Mononuclear cell (primary cell): Measurements from ENCODE around the gene ZNF829. TPM values are rescaled to one million over a fixed set of nuclear protein-coding genes. Genes with fewer than 3 reads are reported as not detected.

Experiments
- H3K27me3 ChIP-seq: 2 replicates; pipeline ENCODE4 v1.6.0; 2011; ENCODE audit warnings: low read length, control low read depth; ENCODE audit not compliant: insufficient read depth
- H3K4me1 ChIP-seq: 2 replicates; pipeline ENCODE4 v1.5.1; 2011; ENCODE audit warnings: mild to moderate bottlenecking, low read length, control low read depth; ENCODE audit not compliant: insufficient read depth
- H3K4me3 ChIP-seq: 2 replicates; pipeline ENCODE4 v1.5.1; 2011; ENCODE audit warnings: mild to moderate bottlenecking, low read length, moderate library complexity
- H3K9me3 ChIP-seq: 2 replicates; pipeline ENCODE4 v1.5.1; 2011; ENCODE audit warnings: low read depth, mild to moderate bottlenecking, control low read depth, low read length
- total RNA-seq: library from RNA; depleted of rRNA; stranded (reverse); fragments of >200 nt; gene quantifications from one replicate; pipeline ENCODE4 v1.2.3, GENCODE V29; 2012

Gene ZNF829
- total RNA-seq, 1 donor, result 3.9 TPM

DNA sequence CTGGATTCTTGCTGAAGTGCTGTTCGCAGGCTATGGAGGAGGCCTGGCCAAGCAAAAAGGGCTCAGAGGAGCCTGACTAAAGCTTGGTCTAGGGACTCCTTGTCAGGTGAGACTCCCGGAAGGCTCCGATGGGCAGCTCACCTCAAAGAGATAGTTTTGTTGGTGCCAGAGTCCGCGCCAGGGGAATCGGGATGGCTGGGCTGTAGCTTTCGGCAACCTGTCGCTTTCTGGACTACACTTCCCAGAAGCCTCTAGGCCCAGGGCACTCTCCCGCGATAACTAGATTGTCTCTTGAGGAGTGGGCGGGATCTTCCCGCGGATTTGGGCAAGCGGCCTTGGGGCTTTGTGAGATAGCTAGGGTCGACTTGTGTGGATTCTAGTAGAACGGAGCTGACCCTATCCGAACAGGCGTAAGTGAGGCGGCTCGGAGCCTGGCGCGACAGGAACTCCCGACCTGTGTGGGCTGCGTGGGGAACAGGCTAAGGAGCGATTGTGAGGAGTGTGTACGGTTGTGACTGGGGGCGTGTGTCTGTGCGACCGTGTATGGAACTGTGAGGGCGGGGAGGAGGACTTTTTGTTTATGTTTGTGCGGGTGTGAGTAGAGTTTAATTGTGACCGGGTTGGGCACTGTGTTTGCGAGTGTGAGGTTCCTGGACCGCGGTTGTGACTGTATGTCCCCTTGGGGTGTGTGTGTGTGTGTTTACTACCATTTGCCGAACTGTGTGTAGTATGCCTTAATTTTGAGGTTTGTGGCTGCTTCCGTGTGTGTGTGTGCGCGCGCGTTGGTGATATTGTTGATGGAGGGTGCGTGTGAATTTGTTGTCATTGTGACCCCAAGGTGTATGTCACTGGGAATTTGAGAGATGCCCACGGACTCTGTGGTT is 65.3 kb downstream of the ZNF829 start, which contains the start of gene ZNF345:
Gene ZNF345, plus strand, starts transcription at position 318 of the 884 bp plus-strand sequence. CDS start 25,955 bp downstream, outside the sequence.
- H3K9me3 ChIP-seq, result peaks cover 6% of the 10 kb centered on the region
- no peaks in the 10 kb centered on the region for H3K27me3 ChIP-seq
- peaks cover 23% of the 10 kb centered on the region for H3K4me1 ChIP-seq
- H3K4me3 ChIP-seq, result peak within 1 kb of the TSS; percentile 85

DNA sequence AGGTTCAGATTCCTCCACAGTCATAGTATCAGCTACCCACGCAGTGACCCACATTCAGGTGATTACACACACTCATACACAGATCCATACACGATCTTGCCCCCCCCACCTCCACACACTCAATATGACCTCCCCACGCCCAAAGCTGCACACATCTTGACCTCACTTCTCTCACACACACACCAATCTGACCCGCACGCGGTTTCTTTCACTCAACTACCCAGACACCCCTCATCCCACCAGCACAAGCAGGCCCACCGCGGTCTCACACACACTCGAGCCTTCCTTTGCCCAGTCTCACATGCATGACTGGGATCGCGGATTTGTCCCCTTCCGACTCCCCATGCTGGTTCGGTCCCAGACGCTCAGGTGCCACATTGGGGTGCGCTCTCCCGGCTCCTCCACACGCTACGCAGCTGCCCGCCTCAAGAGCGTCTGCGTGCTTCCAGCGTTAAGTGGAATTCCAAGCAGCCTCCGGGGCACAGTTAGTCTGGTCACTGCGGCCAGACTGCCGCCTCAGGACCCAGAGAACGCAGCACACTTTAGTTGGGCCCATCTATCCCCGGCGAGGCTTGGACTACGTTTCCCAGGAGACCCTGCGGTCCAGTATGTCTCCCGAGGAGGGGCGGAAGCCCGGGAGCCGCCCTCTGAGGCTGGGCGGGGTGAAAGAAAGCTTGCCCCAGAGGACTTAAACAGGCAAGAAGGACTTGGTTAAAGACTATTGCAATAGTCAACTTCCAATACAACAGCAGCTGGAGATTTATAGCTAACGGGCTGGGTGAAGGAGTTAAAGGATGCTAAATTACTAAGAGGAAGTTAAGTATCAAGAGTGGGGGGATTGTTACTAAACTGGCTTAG is 66.2 kb downstream of the ZNF829 start:
- Histone ChIP-seq H3K9me3 (peaks cover 4% of the 10 kb centered on the region), H3K4me3 (peak overlapping the region; percentile 85), H3K4me1 (peaks cover 23% of the 10 kb centered on the region), H3K27me3 (no peaks in the 10 kb centered on the region)

- H3K4me3 ChIP-seq, result no peak overlapping the region
- H3K9me3 ChIP-seq, result no peaks in the 10 kb centered on the region
- H3K4me1 ChIP-seq, result peaks cover 23% of the 10 kb centered on the region
- H3K27me3 ChIP-seq, result no peaks in the 10 kb centered on the region
Measured at GRCh38 chr19:36847968-36848367, 68.1 kb downstream of the ZNF829 start.

GRCh38 chr19:36838784-36839324 is 77.2 kb downstream of the ZNF829 start:
- Histone ChIP-seq H3K27me3 (no peaks in the 10 kb centered on the region), H3K4me3 (peak overlapping the region; percentile 48), H3K4me1 (peaks cover 15% of the 10 kb centered on the region), H3K9me3 (peaks cover 18% of the 10 kb centered on the region)

Other genes with a start within 250 kb of the ZNF829 start
- gene ZNF461, start 249.5 kb downstream of the ZNF829 start, total RNA-seq, result 14.5 TPM
- gene ZNF567, start 228.7 kb downstream of the ZNF829 start, total RNA-seq, result 15.0 TPM
- gene ZNF850, start 143.5 kb downstream of the ZNF829 start, total RNA-seq, result 1.4 TPM
- 1.8 TPM for gene ZNF790, start 77.9 kb downstream of the ZNF829 start, total RNA-seq
- gene ZNF345, start 65.4 kb downstream of the ZNF829 start, total RNA-seq, result 5.0 TPM
- gene ZNF568, start within 50 bp of the ZNF829 start, total RNA-seq, result 4.3 TPM
- 3.8 TPM for gene ZNF420, start 162.1 kb upstream of the ZNF829 start, total RNA-seq